GM12864 (cell line): ENCODE measurements around the gene DDTL.
"Not testable (repeated sequence)": the region's sequence is repeated elsewhere in the genome, so short reads cannot be mapped to it uniquely, and the experiment has no call there.

Experiments
- DNase-seq: peaks from one replicate; pipeline ENCODE4 v3.0.0-alpha.2; 2011; ENCODE audit warnings: low read depth
- H3K4me3 ChIP-seq: 2 replicates; pipeline ENCODE4 v1.5.1; 2011; ENCODE audit warnings: mild to moderate bottlenecking, low read depth, low read length, control low read depth
- TF ChIP-seq, protein P1 (sequence below): IDR thresholded peaks from 2 replicates; pipeline ENCODE4 v1.5.1; 2011; ENCODE audit warnings: low read depth, mild to moderate bottlenecking, moderate library complexity, low read length, control low read depth, inconsistent platforms; ENCODE audit errors: missing control alignments

Gene DDTL

DNA sequence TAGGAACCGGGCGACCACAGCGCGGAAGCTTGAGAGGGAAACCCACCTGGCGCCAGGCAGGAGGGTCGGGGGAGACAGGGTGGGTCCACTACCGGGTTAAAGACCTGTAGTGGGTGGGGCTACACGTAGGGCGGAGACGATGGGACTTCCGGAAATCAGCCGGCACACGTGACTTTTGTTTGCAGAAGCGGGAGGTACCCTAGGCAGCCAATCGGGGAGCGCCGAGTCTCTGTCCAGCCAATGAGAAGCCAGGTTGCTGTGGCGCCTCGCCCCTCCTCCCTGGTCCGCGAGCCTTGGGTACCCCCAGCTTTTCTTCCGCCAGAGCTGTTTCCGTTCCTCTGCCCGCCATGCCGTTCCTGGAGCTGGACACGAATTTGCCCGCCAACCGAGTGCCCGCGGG is at the start of gene DDTL:
TSS of gene DDTL (plus strand) at position 321 of the 400 bp plus-strand sequence. CDS start at position 348, 27 bp downstream.
- not testable (repeated sequence) for H3K4me3 ChIP-seq, DNase-seq

DNA sequence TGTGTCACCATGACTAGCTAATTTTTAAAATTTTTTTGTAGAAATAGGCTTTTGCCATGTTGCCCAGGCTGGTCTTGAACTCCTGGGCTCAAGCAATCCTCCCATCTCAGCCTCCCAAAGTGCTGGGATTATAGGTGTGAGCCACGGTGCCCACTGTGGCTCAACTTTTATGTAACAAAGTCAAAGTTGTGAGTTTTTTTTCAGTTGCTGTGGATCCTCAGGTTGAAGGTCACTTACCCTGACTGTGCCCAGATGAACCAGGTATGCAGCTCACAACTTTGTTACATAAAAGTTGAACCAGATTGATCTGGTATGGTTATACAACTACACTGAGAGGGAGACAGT is 46.4 kb upstream of the DDTL start:
- not testable (repeated sequence) for H3K4me3 ChIP-seq, DNase-seq

DNA sequence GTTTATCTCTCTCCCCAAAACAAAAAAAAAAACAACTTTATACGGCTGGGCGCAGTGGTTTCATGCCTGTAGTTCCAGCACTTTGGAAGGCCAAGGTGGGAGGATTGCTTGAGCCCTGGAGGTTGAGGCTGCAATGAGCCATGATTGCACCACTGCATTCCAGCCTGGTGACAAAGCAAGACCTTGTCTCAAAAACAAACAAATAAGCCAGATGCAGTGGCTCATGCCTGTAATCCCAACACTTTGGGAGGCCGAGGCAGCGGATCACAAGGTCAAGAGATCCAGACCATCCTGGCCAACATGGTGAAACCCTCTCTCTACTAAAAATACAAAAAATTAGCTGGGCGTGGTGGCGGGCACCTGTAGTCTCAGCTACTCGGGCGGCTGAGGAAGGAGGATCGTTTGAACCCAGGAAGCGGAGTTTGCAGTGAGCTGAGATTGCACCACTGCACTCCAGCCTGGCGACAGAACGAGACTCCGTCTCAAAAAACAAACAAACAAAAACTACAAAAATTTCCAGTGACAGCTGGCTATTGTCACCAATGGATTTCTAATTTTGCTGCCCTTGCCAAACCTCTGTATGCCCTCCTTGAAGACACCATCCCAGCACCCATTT is 45.0 kb upstream of the DDTL start:
- H3K4me3 ChIP-seq, DNase-seq: not testable (repeated sequence)

DNA sequence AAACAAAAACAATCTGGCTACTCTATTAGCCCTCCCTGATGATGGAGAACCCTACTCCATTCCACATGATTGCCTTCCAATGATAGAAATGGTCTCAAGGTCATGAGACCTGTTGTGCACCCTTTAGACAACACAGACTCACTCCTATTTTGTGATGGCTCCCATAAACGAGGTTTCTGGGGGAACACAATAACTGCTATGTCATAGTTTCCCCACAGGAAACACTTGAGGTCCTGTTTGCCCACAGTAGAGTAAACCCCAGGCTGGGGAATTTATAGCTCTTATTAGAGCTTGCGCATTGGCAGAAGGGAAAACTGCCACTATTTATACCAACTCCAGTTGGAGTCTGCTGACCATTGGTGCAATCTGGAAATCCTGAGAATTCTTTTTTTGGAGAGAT is 43.8 kb upstream of the DDTL start:
- DNase-seq = no peak
- TF ChIP-seq, protein P1, sequence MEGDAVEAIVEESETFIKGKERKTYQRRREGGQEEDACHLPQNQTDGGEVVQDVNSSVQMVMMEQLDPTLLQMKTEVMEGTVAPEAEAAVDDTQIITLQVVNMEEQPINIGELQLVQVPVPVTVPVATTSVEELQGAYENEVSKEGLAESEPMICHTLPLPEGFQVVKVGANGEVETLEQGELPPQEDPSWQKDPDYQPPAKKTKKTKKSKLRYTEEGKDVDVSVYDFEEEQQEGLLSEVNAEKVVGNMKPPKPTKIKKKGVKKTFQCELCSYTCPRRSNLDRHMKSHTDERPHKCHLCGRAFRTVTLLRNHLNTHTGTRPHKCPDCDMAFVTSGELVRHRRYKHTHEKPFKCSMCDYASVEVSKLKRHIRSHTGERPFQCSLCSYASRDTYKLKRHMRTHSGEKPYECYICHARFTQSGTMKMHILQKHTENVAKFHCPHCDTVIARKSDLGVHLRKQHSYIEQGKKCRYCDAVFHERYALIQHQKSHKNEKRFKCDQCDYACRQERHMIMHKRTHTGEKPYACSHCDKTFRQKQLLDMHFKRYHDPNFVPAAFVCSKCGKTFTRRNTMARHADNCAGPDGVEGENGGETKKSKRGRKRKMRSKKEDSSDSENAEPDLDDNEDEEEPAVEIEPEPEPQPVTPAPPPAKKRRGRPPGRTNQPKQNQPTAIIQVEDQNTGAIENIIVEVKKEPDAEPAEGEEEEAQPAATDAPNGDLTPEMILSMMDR = no peak
- H3K4me3 ChIP-seq = no peak overlapping the region

GRCh38 chr22:23925020-23925606 is 41.6 kb upstream of the DDTL start:
- TF ChIP-seq, protein P1 = no peak
- H3K4me3 ChIP-seq = no peak overlapping the region
- no peak for DNase-seq

DNA sequence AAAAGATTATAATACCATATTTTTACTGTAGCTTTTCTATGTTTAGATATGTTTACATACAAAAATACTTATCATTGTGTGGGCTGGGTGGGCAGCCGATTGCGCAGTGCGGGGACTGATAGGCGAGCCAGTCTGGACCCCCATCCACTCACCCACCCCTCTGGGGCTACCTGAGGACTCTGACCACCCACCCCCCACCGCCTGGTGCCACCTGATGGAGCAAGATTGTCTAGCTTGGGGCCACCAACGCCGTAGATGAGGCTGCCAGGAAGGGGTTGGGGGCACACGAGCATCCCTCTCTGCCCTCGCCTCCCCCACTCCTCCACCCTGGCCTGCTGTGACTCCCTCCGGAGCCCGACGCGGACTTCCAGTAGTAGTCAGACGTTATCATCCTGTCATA is 40.1 kb upstream of the DDTL start:
- TF ChIP-seq, protein P1 = no peak
- no peak for DNase-seq
- no peak overlapping the region for H3K4me3 ChIP-seq

DNA sequence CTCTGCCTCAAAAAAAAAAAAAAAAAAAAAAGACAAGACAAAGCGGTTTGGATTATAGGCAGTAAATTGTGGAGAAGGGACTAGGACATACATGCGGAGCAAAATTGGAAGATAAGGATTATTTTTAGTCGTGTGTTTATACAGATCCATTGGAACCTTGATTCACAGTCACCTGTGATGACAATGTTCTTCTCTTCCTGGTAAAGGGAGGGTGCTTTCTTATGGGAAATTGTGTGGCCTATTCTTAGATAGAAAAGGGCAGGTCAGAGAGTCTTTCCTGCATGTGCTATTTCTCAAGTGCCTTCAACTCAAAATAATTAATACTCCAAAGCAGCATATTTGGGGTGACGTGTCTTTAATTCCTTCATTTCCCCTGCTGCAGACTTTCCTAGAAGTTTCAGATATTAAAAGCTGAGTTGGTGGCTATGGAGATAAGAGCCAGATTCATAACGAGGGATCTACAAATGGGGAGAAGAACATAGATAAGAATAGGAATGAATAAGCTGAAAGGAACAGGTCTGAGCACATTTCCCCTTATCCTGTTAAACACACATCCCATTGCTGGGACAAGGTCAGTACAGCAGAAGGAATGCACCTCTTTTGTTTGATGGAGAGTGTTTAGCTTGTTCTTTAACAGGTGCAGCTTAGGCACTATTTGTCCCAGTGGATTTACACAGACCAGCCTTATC is 28.2 kb upstream of the DDTL start:
- DNase-seq = no peak
- no peak overlapping the region for H3K4me3 ChIP-seq
- TF ChIP-seq, protein P1 = no peak

DNA sequence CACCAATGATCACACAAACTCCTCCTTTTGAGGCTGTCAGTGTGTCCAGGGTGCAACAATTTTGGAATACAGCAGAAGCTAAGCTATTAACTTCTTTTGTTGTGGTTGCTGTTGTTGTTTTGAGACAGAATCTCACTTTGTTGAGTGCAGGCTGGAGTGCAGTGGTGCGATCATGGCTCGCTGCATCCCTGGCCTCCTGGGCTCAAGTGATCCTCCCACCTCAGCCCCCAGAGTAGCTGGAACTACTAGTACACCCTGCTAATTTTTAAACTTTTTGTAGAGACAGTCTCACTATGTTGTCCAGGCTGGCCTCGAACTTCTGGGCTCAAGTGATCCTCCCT is 27.7 kb upstream of the DDTL start:
- no peak for DNase-seq

GRCh38 chr22:23940166-23940565 is 26.5 kb upstream of the DDTL start:
- H3K4me3 ChIP-seq = not testable (repeated sequence)

More for the DNA sequence above, 27.7 kb upstream of the DDTL start:
- TF ChIP-seq, protein P1 = no peak
- H3K4me3 ChIP-seq = no peak overlapping the region

DNA sequence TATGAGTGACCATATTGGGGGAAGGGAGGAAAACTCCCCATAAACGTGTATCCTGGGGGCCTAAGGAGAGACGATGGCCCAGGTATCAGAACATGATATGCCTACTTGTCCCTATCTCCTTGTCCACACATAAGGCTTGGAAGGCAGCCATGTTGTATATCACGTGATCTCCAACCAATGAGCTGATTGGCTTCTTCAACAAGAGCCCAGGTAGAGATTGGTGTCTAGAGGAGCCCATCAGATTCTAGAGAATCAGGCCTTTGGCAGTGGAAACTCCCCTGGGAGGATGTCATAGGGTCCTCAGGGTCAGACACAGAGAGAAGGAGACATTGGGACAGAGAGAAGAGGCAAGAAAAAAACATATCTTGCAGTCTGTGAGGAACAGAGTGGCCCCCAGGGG is 19.3 kb upstream of the DDTL start:
- DNase-seq, H3K4me3 ChIP-seq: not testable (repeated sequence)

More at GRCh38 chr22:23940166-23940565, 26.5 kb upstream of the DDTL start:
- DNase-seq = not testable (repeated sequence)

- not testable (repeated sequence) for DNase-seq, H3K4me3 ChIP-seq
Observed at GRCh38 chr22:23949764-23950163, 16.9 kb upstream of the DDTL start.

GRCh38 chr22:23951383-23951782 is 15.3 kb upstream of the DDTL start:
- not testable (repeated sequence) for H3K4me3 ChIP-seq, DNase-seq
